HG03442 (cell line): ENCODE measurements around the gene FGFRL1.
"Not testable (repeated sequence)": the region's sequence is repeated elsewhere in the genome, so short reads cannot be mapped to it uniquely, and the experiment has no call there.

Experiments used
- ATAC-seq: cut with Tn5 transposase; IDR thresholded peaks from one replicate; pipeline ENCODE4 v1.9.1; 2021; ENCODE audit warnings: mild to moderate bottlenecking, moderate library complexity; ENCODE audit not compliant: unreplicated experiment

Gene FGFRL1

DNA sequence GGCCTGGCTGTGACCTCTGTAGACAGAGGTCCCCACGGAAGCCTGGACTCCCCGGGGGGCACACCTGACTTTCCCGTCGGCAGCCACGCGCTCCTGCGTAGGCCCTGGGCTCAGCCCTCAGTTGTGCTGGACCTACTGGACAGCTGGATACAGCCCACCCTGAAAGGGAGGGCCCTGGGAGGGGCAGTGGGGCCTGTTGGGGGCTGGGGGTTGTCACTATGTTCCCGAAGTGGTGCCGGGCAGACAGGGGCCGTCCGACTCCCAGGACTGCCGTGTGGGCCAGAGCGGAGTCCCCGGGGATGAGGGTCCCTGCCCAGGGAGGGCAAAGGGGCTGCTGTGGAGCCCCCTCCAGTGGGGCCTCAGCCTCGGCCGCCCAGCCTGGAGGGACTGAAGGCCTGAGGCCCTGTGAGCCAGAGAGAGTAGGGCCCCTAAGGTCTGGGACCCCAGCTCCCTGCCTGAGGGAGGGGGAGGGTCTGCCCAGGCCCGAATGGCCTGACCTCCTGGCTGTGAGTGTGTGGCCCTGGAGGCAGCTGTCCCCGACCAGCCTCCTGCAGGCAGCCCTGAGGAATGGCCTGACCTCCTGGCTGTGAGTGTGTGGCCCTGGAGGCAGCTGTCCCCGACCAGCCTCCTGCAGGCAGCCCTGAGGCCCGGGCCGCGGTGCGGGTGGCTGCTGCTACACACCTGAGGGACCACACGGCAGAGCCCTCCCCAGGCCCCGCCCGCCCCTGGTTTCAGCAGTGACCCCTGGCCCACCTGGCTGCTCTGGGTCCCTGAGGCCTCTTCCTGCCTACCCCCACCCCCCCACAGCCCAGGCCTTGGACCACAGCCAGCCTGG is 25.8 kb downstream of the FGFRL1 start:
- no peak for ATAC-seq

DNA sequence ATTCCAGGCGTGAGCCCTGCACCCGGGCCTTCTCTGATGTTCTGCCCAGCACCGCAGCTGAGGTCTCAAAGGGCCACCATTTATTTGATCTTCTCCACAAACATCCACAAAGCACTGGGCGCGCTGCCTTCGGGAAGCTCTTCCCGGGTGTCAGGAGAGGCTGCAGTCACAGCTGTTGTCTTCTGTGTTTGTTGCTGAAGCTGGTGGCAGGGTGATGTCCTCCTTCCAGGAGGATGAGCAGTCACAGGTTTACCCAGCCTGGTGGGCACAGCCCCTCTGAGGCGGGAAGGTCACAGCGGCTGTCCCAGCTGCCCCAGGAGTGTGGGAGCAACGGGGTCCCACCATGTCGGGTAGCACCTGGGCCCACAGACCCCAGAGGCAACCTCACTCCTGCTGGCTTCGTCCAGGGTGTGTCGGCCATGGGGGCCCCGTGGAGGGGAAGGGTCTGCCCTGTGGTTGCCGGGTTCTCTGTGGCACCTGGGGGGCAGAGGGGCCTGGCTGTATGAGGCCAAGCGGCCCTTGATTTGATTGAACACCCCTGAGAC is 27.6 kb downstream of the FGFRL1 start:
- no peak for ATAC-seq

DNA sequence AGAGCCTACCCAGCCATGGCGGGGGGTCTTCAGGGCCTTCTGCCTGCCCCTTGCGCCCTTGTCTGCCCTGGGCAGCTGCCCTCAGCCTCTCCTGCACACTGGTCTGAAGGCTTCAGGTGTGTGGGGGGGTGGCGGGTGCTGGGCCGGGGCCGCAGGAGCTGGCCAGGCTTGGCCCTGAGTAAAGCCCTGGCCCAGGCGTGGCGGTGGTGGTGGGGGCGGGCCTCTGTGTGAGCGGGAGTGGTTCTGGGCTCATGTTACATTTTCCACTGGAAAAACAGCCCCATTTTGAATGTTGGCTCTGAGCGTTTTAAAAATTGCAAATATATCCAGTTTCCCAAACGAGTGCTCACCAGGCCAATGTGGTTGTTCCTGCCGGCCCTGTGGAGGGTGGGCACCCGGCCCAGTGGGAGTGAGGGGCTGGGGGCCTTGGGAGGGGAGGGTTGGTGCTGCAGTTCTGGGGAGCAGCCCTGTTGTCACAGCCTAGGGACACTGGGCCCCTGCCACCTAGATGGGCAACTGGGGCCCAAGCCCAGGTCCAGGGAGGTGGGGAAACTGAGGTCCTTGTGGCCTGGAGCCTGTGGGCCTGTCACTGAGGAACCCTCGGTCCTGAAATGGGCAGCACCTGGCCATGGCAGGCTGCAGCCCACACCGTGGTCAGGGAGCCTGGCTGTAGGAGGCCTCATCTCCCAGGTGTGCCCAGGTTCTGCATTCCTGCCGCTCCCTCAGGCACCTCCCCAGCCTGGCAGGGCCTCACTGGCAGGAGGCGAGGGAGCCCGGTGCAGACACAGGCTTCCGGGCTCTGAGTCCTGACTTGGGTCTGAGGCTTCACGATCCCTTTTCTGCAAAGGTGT is 28.3 kb downstream of the FGFRL1 start:
- no peak for ATAC-seq

DNA sequence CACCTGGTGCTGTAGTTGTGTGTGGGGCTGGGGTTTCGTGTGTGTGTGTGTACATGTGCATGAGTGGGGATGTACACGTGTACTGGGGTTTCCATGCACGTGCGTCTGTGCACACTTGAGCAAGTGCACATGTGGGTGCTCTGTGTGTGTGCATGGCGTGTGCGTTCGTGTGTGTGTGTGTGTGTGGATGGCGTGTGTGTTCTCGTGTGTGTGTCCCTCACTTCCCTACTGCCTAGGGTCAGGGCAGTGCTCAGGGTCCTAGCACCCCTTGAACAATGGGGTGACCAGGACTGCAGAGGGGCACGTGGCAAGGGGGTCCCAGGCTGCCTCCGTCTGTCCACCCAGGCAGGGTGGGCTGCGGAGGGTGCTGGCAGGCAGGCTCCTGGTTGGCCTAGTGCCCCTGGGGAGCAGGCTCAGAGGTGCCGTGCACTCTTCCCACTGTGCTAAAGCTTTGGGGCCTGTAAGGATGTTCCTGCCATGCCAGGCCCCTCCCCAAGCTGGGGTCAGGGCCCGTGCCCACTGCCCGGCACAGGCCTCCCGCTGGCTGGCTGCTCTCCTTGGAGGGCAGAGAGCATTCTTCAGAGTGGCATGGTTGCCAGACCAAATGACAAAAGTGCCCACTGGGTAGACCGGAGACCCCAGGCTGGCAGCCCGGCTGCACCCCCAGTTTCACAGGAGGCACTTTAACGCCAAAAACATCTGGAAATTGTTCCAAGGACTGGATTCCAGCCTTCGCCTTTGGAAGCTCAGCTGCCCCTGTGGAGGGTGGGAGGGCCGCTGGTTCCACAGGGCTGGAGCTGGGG is 29.1 kb downstream of the FGFRL1 start:
- no peak for ATAC-seq

DNA sequence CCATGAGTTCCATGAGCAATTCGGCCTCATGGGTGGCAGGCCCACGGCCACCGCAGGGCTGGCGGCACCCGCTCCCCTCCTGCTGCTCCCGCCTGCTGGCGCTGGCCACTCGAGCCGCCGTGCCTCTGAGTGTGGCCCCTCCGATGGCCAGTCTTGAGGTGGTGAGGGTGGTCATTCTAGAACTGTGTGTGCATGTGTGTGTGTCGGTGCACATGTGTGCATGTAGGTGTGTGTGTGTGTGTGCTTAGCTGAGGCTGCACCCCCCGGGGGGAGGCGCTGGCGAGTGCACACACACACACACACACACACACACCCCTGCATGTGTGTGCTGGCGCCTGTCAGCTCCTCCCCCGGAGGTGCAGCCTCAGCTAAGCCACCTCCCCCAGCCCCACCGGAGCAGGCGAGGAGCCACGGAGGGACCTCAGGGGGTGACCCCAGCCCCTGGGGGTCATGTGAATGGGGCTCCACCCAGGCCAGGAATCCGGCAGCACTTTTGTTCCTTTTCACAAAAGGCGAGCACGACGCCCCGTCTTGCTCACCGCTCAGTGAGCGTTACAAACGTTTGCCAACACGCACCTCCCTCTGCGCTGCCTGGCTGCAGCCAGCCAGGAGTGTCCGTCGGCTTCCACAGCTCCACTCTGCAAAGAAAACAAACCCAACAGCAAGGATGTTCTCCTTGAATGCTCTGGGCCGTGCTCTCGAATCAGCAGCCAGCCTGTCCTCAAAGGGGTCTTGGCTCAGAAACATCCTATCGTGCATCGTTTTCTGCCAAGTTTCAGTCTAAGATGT is 29.9 kb downstream of the FGFRL1 start:
- ATAC-seq, result no peak

DNA sequence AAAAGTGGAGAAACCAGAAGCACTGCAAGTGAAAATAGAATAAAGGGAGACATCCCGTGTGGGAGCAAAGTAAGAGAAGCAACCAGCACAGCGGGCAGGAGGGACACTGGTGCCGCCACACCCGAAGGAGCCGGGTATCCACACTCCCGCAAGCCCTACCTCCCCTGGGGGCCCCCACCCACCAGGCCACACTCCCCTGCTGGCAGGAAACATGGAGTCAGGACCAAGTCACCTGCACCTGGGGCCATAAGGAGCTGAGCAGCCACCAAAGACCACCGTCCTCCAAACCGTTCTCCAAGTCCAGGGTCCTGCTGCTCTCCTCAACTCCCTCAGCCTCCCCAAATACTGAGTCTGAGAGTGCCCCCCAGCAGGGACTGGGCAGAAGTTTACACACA is 30.5 kb downstream of the FGFRL1 start:
- ATAC-seq, result no peak

DNA sequence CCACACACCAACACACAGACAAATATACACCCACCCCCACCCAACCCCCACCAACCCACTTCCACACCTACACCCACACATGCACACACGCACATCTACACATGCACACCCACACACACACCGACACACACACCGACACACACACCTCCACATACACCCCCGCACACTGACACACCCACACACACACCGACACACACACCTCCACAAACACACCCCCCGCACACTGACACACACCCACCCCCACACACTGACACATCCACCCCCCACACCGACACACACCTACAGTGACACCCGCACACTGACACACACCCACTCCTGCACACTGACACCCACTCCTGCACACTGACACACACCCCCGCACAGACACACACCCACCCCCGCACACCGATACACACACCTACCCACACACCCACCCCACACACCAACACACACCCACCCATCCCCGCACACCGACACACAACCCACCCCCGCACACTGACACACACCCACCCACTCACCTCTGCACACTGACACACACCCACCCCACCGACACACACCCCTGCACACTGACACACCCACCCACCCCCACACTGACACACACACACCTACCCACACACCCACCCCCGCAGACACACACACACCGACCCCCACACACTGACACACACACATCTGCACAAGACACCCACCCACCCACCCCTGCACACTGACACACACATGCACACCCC is 31.1 kb downstream of the FGFRL1 start:
- no peak for ATAC-seq

DNA sequence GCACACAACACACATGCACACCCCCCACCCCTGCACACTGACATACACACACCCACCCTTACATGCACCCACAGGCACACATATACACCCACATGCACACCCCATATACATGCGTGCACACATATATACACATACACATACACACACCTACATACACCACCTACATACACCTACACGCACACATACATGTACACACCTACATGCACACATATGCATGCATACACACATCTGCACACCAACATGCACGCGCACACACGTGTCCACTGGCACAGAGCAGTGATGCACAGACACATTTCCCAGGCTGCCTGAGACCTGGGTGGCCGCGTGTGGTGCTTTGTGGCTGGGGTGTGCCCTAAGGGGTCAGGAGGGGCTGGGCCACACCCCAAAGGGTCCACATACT is 31.7 kb downstream of the FGFRL1 start:
- ATAC-seq, result no peak

DNA sequence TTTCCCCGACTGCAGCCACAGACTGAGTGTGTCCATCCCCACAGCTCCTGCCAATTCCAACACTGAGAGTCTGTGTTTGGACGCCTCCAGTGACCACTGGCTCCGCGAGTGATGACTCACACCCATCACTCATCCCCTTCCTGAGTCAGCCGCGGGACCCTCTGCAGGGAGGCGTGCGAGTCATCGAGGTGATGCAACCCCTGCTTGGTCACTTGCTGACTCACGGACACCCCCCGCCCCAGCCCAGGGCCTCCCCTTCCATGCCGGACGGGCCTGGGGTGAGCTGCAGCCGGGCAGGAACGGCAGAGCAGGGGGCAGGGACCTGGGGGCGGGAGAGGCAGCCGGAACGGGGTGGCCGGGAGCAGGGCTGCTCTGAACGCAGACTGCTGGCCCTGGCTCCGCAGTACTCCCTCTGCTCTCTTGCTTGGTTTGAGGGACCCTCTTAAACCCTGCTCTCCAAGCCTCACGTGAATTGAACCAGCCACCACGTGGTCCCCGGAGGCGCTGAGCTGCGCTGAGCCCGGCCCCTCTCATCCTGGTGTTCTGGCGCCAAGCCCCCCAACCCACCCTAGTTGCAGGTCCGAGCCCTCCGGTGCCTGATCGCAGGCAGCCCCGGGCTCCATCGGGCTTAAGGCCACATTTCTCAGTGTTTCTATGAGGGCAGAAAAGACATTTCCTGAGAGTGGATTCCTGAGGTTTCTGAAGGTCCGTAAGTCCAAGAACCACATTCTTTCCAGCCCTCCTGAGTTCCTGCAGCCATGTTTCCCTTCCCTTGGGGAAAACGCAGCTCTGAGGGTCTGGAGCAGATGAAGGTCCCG is 32.4 kb downstream of the FGFRL1 start:
- ATAC-seq, result no peak

DNA sequence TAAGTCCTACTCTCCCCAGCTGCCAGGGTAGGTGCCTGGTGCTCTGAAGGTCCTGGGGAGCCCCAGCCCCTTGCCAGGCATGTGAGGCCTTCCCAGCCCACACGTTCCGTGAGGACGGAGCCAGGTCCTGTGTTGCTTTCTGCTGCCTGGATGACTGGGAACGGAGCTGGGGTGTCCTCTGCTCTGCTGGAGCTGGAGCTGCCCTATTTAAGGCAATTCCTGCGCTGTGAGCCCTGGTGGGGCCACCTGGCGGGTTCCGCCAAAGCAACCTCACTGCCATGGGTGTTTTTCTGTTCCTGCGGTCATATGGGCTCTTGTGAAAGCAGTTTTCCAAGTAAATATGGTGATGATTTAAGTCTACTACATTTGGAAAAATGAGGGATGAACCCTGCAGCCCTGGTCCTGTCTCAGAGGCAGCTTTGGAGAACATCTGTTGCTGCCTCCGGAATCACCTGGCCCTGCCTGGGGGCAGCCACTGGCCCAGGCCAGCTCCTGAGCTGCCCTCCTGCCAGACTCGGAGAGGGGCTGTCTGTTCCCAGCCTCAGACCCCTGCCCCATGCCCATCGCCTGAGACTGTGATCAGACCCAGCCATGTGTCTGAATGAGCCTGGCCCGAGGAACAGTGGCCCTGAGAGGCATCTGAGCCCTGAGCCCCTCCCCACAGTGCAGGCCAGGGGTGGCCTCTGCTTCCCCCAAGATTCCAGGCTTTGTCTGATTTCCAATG is 33.2 kb downstream of the FGFRL1 start:
- ATAC-seq, result no peak

DNA sequence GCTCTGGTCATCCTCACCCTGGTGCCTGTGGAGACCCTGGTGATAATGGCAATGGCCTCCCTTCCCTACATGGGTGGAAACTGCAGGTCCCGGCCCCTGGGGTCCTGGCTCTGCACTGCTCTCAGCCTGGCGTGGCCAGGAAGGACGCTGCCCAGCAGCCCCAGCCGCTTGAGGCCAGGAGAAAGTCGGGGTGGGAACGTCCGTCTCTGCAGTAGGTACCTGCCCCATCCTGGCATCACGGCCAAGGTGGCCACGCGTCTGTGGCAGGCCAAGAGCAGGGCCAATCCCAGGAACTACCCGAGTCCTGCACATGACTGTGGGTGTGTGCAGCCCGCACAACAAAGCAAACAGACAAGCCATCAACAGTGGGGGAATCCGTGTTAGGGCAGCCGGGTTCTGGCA is 33.8 kb downstream of the FGFRL1 start:
- no peak for ATAC-seq

DNA sequence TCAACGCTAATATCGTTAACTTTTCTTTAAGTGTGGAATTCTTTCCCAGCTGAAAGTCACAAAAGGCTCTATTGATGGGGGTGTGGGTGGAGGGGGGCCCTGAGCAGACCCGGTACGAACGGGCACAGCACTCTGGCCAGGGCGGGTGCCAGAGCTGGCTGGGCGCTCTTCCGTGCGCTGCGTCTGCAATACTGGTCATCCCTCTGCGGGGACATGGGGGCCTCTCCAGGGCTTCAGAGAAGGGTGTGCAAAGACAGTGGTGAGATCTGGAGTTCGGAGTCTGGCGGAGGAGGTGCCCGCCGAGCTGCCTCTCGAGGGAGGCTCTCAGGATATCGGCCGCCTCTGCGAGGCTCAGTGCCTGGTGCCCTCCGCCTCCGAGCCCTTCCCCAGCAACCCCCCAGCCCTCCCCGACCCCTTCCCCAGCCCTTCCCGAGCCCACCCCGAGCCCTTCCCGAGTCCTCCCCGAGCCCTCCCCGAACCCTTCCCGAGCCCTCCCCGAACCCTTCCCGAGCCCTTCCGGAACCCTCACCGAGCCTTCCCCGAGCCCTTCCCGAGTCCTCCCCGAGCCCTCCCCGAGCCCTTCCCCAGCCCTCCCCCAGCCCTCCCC is 34.3 kb downstream of the FGFRL1 start:
- no peak for ATAC-seq

DNA sequence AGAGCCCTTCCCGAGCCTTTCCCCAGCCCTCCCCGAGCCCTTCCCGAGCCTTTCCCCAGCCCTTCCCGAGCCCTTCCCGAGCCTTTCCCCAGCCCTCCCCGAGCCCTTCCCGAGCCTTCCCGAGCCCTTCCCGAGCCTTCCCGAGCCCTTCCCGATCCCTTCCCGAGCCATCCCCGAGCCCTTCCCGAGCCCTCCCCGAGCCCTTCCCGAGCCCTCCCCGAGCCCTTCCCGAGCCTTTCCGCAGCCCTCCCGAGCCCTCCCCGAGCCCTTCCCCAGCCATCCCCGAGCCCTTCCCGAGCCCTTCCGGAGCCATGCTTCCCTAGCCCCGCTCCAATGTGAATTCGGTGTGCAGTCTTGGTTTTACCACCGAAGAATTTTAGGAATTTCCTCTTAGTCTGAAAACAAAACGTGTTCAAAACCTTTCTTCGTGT is 35.2 kb downstream of the FGFRL1 start:
- ATAC-seq, result not testable (repeated sequence)

DNA sequence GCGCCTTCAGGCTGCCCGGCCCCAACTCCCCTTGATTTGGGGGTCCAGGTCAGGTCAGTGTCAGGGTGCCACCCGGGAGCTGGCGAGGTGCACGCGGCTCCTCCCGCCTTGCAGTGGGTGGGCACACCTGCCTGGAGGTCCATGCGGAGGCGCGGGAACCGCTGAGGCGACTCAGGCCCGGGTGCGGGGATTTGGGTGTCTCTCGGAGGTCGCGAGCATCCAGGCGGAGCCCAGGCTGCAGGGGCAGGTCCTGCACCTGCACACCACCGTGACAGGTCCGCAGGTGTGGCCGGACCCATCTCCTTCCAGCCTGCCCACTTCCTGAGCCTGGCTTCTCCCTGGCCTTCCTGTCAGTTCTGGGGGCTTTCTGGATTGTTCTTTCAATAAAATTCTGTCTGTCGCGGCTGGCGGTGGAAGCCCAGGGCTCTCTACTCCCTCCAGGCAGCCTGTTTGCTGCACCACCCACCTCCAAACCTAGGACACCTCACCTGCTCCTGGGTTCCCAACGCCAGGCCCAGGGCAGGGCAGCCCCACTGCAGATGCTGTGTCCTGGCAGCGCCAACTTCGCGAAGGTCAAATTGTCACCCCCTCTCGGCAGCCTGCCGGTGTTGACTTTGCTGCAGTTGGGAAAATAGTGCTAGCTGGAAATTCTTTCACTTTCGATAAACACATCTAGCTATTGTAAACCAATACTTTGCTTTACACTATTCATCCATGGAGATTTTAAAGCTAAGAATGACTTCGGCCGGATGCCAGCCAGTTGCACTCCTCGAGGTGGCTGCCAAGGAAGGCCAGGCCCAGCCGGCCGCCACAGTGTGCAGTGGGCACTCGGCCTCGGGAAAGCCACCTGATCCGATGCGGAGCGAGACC is 35.9 kb downstream of the FGFRL1 start:
- ATAC-seq, result no peak

DNA sequence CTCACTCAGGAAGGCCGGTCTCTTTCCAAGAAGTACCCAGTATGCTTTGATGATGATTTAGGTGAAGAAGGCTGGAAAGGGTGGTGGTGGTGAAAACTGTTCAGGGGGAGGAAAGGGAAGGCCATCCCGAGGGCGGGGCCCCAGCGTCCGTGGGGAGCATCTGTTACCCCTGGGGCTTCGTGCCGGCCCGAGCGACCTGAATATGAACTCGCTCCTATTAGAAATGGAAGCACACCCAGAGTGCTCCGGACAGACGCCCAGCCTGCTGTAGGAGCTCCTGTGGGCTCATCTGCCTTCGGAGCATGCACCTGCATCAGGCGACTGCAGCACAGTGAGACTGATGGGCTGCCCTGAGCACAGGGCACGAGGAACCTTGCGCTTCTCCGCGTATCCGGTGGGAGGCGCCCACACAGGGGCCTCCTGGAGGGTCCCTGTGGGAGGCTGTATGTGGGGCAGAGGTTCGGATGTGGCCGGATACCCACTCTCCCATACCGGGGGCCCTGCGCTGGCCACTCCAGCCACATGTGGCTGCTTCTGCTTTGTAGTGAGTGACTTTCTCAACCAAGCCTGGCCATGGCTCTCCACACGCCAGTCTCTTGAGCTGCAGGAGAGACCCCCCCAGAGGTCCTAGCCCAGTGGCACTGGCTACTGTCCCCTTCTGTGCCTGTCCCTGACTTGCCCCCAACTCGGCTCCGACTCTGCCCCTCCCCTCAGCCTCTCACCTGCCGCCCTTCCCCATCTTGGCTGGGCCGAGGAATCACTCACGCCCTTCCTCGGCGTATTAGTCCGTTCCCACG is 36.7 kb downstream of the FGFRL1 start:
- ATAC-seq, result no peak
